Stomach (tissue), 9 donors: Measurements from ENCODE around the gene ATP6V0A4. TPM values are rescaled to one million over a fixed set of nuclear protein-coding genes. Genes with fewer than 3 reads are reported as not detected.

Source experiments
- DNase-seq, 2 donors: peaks; one replicate each; pipeline versions ENCODE4 v3.0.0 to v3.0.0-alpha.2; 2013 to 2019
- H3K27ac ChIP-seq, 5 donors: fragments of 200-600 bp in 4 of 5; sonication (generic) in 4 of 5; one replicate each; pipeline ENCODE4 v1.5.1; 2013 to 2019; ENCODE audit warnings: mild to moderate bottlenecking in 1 of 5, moderate library complexity in 1 of 5
- H3K27me3 ChIP-seq, 3 donors: fragments of 200-600 bp; sonication (generic); one replicate each; pipeline ENCODE4 v1.5.1; 2017 to 2019; ENCODE audit warnings: mixed run types in 1 of 3
- H3K36me3 ChIP-seq, 4 donors: fragments of 200-600 bp; sonication (generic); 1 replicate in 3 of 4; 2 replicates in 1 of 4; pipeline ENCODE4 v1.5.1; 2016 to 2019
- H3K4me1 ChIP-seq, 4 donors: fragments of 200-600 bp; sonication (generic); one replicate each; pipeline ENCODE4 v1.5.1; 2016 to 2019
- H3K4me3 ChIP-seq, 4 donors: fragments of 200-600 bp; sonication (generic) in 3 of 4; one replicate each; pipeline ENCODE4 v1.5.1; 2016 to 2019; ENCODE audit warnings: mild to moderate bottlenecking in 1 of 4
- H3K9me3 ChIP-seq, 4 donors: fragments of 200-600 bp; sonication (generic); one replicate each; pipeline ENCODE4 v1.5.1; 2016 to 2019
- EP300 ChIP-seq: sonication (generic); formaldehyde crosslinking; IDR thresholded peaks from one replicate; pipeline ENCODE4 v1.6.1; 2017; ENCODE audit warnings: antibody characterized with exemption
- POLR2A ChIP-seq, 4 donors: fragments of 450-650 bp; IDR thresholded peaks; one replicate each; pipeline ENCODE4 v1.6.1; 2016; ENCODE audit warnings: antibody characterized with exemption in 4 of 4, control low read depth in 2 of 4, mild to moderate bottlenecking in 1 of 4, moderate library complexity in 1 of 4
- POLR2AphosphoS5 ChIP-seq, 3 donors: sonication (generic); formaldehyde crosslinking; IDR thresholded peaks; one replicate each; pipeline ENCODE4 v1.6.1; 2016; ENCODE audit warnings: antibody characterized with exemption in 3 of 3
- WGBS, 5 donors: extraction: QIAGEN DNeasy Blood & Tissue Kit in 3 of 5; methylation state at CpG; one replicate each; pipeline versions ENCODE4 v1.1.5 to v1.1.7; 2013 to 2018; 5-methylcytosine and 5-hydroxymethylcytosine counted together
- intact Hi-C: fragments of 100-400 bp; cut with DNase I; formaldehyde crosslinking; loops from one replicate; pipeline ENCODE4 v1.15.1; 2023; ENCODE audit warnings: low total_unique reads
- polyA plus RNA-seq, 3 donors: library from polyadenylated mRNA; stranded (reverse); fragments of 200-250 nt; gene quantifications; one replicate each; pipeline ENCODE4 v1.2.3, GENCODE V29; 2013
- total RNA-seq, 5 donors: library from RNA; depleted of rRNA; stranded (reverse); fragments of >200 nt; gene quantifications; one replicate each; pipeline versions ENCODE4 v1.1.0 to v1.2.3, GENCODE V29; 2014 to 2016
- TF ChIP-seq, protein P1 (sequence below), 7 experiments: fragments of 450-650 bp in 4 of 7; fragments of 200-600 bp in 3 of 7; sonication (generic) in 3 of 7; IDR thresholded peaks; one replicate each; pipeline ENCODE4 v1.5.1; 2016 to 2019; ENCODE audit warnings: antibody characterized with exemption in 7 of 7, control low read depth in 2 of 7, mild to moderate bottlenecking in 1 of 7
- donor health status: healthy with polysubstance abuse.
- donor health status: Bipolar disorder and iron deficiency.
- donor health status: healthy.

Gene ATP6V0A4
- total and polyA plus RNA-seq, 8 donors = 1.0 TPM; not detected in 7

DNA sequence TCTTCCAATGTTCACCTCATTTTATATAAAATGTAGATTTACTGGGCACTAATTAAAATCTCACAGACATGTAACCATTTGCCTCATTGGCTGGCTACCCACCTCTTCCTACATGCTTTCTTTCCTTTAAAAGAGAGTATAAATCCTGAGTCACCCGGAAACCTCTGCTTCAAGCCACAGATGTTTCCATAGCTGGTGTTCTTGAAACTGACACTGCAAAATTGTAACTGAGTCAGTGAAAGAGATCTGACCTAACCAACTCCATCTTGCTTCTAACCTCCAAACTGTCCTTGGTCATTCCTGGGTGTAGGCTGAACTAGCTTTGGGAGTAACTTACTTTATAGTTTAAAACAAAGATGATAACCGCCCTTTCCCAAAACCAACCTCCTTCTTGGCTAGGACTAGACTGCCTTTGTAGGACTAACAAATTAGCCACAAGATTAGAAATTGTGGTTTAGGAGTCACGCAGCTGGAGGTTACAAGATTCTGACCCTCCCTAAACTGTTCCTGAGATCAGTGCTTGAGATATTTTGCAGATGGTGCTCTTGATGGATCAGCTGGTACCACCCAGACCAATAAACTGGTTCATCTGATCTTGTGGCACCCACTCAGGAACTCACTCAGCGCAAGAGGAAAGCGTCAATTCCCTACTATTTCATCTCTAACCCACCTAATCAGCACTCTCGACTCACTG is 130.3 kb downstream of the ATP6V0A4 start:
- TF ChIP-seq, protein P1, sequence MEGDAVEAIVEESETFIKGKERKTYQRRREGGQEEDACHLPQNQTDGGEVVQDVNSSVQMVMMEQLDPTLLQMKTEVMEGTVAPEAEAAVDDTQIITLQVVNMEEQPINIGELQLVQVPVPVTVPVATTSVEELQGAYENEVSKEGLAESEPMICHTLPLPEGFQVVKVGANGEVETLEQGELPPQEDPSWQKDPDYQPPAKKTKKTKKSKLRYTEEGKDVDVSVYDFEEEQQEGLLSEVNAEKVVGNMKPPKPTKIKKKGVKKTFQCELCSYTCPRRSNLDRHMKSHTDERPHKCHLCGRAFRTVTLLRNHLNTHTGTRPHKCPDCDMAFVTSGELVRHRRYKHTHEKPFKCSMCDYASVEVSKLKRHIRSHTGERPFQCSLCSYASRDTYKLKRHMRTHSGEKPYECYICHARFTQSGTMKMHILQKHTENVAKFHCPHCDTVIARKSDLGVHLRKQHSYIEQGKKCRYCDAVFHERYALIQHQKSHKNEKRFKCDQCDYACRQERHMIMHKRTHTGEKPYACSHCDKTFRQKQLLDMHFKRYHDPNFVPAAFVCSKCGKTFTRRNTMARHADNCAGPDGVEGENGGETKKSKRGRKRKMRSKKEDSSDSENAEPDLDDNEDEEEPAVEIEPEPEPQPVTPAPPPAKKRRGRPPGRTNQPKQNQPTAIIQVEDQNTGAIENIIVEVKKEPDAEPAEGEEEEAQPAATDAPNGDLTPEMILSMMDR (IDR thresholded peaks at IDR 0.05) = no peak

DNA sequence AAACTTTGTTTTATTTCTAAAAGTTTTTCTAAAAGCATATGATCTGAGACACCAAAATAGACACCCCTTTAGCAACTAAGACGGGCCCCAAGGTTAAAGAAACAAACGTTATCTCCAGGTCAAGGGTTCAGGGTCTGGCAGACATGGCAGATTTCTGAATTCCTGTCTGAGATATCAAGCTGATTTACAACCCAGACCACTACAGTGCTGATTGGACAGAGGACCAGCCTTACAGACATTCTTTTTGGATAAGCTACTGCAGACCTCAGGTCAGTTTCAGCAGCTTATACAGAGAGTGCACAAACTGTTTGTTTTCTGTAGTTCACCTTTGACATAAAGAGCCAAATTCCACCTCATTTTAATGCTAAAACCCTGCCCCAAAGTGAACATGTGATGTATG is 131.6 kb downstream of the ATP6V0A4 start:
- no peak for TF ChIP-seq POLR2A (IDR thresholded peaks at IDR 0.05)
- TF ChIP-seq EP300 = no peak
- no peak for TF ChIP-seq POLR2AphosphoS5 (IDR thresholded peaks at IDR 0.05)
- TF ChIP-seq, protein P1 (IDR thresholded peaks at IDR 0.05) = no peak
- H3K36me3 ChIP-seq = no peaks in the 10 kb centered on the region
- intact Hi-C loops = no loop called here
- H3K27me3 ChIP-seq = peaks cover 0 to 23% (median 0%) of the 10 kb centered on the region in 3 donors
- no peaks in the 10 kb centered on the region for H3K9me3 ChIP-seq
- 2 to 23% (median 16%) methylated on average over 2 of the region's 2 CpGs for WGBS, 5 donors
- H3K4me1 ChIP-seq = peaks cover 0 to 11% (median 6%) of the 10 kb centered on the region in 4 donors
- no peak overlapping the region for H3K27ac ChIP-seq
- H3K4me3 ChIP-seq = no peak overlapping the region
- peak in 1 of 2 donors; percentile 16 for DNase-seq

More for the DNA sequence above, 130.3 kb downstream of the ATP6V0A4 start:
- Histone ChIP-seq H3K27me3 (peaks cover 0 to 23% (median 0%) of the 10 kb centered on the region in 3 donors), H3K36me3 (no peaks in the 10 kb centered on the region), H3K4me1 (peaks cover 0 to 11% (median 6%) of the 10 kb centered on the region in 4 donors), H3K9me3 (no peaks in the 10 kb centered on the region), H3K27ac (no peak overlapping the region), H3K4me3 (no peak overlapping the region)
- 79 to 91% (median 84%) methylated on average over 6 of the region's 6 CpGs for WGBS, 5 donors
- DNase-seq = no peak
- intact Hi-C loops = no loop called here

DNA sequence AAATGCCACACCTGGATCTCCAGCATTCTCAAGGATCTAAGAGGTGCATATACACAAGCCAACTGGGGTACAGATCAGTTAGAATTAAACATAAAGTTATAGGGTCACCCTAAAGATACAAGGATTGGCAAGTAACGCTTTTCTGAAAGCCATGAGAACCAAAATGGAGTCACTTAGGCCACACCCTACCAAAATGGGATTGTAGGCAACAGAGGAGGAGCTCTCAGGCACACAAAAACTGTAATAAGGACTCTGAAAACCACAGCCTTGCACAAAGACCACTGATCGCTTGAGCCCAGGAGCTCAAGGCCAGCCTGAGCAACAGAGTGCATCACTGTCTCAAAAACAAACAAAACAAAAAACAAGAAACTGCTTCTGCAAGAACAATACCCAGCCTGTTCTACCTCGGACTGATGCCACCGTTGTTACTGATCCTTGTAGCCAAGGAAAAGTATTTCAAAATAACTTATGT is 132.3 kb downstream of the ATP6V0A4 start:
- Histone ChIP-seq H3K27ac (no peak overlapping the region), H3K4me3 (no peak overlapping the region), H3K27me3 (peaks cover 0 to 23% (median 0%) of the 10 kb centered on the region in 3 donors), H3K9me3 (no peaks in the 10 kb centered on the region), H3K4me1 (peaks cover 0 to 11% (median 6%) of the 10 kb centered on the region in 4 donors), H3K36me3 (no peaks in the 10 kb centered on the region)
- no peak for TF ChIP-seq POLR2A (IDR thresholded peaks at IDR 0.05)
- TF ChIP-seq, protein P1 (IDR thresholded peaks at IDR 0.05) = no peak
- no peak for TF ChIP-seq POLR2AphosphoS5 (IDR thresholded peaks at IDR 0.05)
- TF ChIP-seq EP300 = no peak
- WGBS, 5 donors = 68 to 80% (median 74%) methylated on average over 4 of the region's 4 CpGs
- DNase-seq = no peak
- intact Hi-C loops = no loop called here

DNA sequence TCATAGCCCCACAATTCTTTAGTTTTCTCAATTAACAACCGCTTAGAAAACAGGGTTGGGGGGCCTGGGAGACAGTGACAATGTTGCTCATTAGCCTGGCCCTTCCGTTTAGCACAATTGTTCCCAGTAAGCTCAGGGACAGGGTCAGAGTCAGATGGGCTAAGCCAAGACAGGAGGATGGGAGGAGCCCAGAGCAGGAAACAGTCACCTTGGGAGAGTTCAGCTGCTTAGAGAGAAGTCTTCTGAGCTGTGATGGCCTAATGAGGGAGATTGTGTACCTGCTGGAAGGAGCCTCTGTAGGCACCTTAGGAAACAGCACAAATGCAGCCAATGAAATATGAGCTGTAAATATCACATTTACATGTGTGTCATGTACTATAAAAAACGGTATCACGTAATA is 132.7 kb downstream of the ATP6V0A4 start:
- Histone ChIP-seq H3K27me3 (peaks cover 0 to 23% (median 0%) of the 10 kb centered on the region in 3 donors), H3K4me3 (no peak overlapping the region), H3K27ac (no peak overlapping the region), H3K36me3 (no peaks in the 10 kb centered on the region), H3K4me1 (peaks cover 0 to 11% (median 6%) of the 10 kb centered on the region in 4 donors), H3K9me3 (no peaks in the 10 kb centered on the region)
- 65 to 79% (median 76%) methylated on average over 4 of the region's 4 CpGs for WGBS, 5 donors
- TF ChIP-seq, protein P1 (IDR thresholded peaks at IDR 0.05) = no peak
- intact Hi-C loops = no loop called here
- peak in 1 of 2 donors; percentile 12 for DNase-seq
